ENCODE results near the gene POLR3GL.
A peak's percentile ranks its signal among the peaks of the same experiment; 100 is the strongest.
"Not testable (repeated sequence)": the region's sequence is repeated elsewhere in the genome, so short reads cannot be mapped to it uniquely, and the experiment has no call there.

The POLR3GL gene

GRCh38 chr1:145918144-145918991, 46.1 kb upstream of the POLR3GL start, which contains the start of gene PEX11B:
TSS of gene PEX11B (minus strand) at chr1:145918717. CDS start at chr1:145918688, 29 bp downstream.
- peak; percentile 91 for ATAC-seq
- TF ChIP-seq SNAI2 (CRISPR knock-in tag; IDR thresholded peaks at IDR 0.05) (no peak), ZC3H10 (CRISPR knock-in tag; IDR thresholded peaks at IDR 0.05) (no peak), CSDC2 (CRISPR knock-in tag; IDR thresholded peaks at IDR 0.05) (no peak), ESRRG (CRISPR knock-in tag; IDR thresholded peaks at IDR 0.05) (no peak), ZFP3 (CRISPR knock-in tag; IDR thresholded peaks at IDR 0.05) (no peak), TCF4 (CRISPR knock-in tag; IDR thresholded peaks at IDR 0.05; ENCODE audit: borderline replicate concordance) (no peak), RARB (CRISPR knock-in tag; IDR thresholded peaks at IDR 0.05) (no peak), TSHZ2 (CRISPR knock-in tag; IDR thresholded peaks at IDR 0.05) (no peak), CSRNP3 (CRISPR knock-in tag; IDR thresholded peaks at IDR 0.05) (no peak)

GRCh38 chr1:145918992-145919939, 45.2 kb upstream of the POLR3GL start:
- TF ChIP-seq CREB5 (CRISPR knock-in tag; IDR thresholded peaks at IDR 0.05; ENCODE audit: low read depth) (no peak), TCF4 (CRISPR knock-in tag; IDR thresholded peaks at IDR 0.05; ENCODE audit: borderline replicate concordance) (no peak), RARB (CRISPR knock-in tag; IDR thresholded peaks at IDR 0.05) (no peak), ESRRG (CRISPR knock-in tag; IDR thresholded peaks at IDR 0.05) (no peak), PATZ1 (CRISPR knock-in tag; IDR thresholded peaks at IDR 0.05; ENCODE audit: borderline replicate concordance) (no peak), ISL1 (CRISPR knock-in tag; IDR thresholded peaks at IDR 0.05) (no peak), OSR1 (CRISPR knock-in tag; IDR thresholded peaks at IDR 0.05) (no peak), TOX (CRISPR knock-in tag; IDR thresholded peaks at IDR 0.05; ENCODE audit: borderline replicate concordance) (no peak), TSHZ2 (CRISPR knock-in tag; IDR thresholded peaks at IDR 0.05) (no peak), ZC3H10 (CRISPR knock-in tag; IDR thresholded peaks at IDR 0.05) (no peak), CSDC2 (CRISPR knock-in tag; IDR thresholded peaks at IDR 0.05) (no peak), ZFP30 (CRISPR knock-in tag; IDR thresholded peaks at IDR 0.05) (no peak), ZNF8 (CRISPR knock-in tag; IDR thresholded peaks at IDR 0.05) (no peak), ZNF565 (CRISPR knock-in tag; conservative IDR thresholded peaks at IDR 0.05; ENCODE audit: low read depth) (no peak), BACH2 (CRISPR knock-in tag; IDR thresholded peaks at IDR 0.05; ENCODE audit: borderline replicate concordance) (no peak), ZFP3 (CRISPR knock-in tag; IDR thresholded peaks at IDR 0.05) (no peak), ARNTL (CRISPR knock-in tag; IDR thresholded peaks at IDR 0.05; ENCODE audit: borderline replicate concordance, low read depth) (no peak), POU6F1 (CRISPR knock-in tag; IDR thresholded peaks at IDR 0.05; ENCODE audit: borderline replicate concordance, low read depth) (no peak), CSRNP3 (CRISPR knock-in tag; IDR thresholded peaks at IDR 0.05) (no peak), SNAI2 (CRISPR knock-in tag; IDR thresholded peaks at IDR 0.05) (no peak)
- peak; percentile 92 for ATAC-seq

- ATAC-seq = not testable (repeated sequence)
Observed at GRCh38 chr1:145920297-145920696, 44.2 kb upstream of the POLR3GL start.

All from SK-N-SH treated with all-trans-retinoic acid at 6 μM for 48 hours (cell line).